Activated CD8-positive, alpha-beta memory T cell treated with anti-CD3 and anti-CD28 coated beads, Interleukin-2, amount 50 U/mL, for 24 hours (primary cell): ENCODE measurements around the gene MBP.
"Not testable (repeated sequence)": the region's sequence is repeated elsewhere in the genome, so short reads cannot be mapped to it uniquely, and the experiment has no call there.

Source experiments
- DNase-seq: peaks from one replicate; pipeline ENCODE4 v3.0.0-alpha.2; 2020; ENCODE audit errors: extremely low read depth

The MBP gene

DNA sequence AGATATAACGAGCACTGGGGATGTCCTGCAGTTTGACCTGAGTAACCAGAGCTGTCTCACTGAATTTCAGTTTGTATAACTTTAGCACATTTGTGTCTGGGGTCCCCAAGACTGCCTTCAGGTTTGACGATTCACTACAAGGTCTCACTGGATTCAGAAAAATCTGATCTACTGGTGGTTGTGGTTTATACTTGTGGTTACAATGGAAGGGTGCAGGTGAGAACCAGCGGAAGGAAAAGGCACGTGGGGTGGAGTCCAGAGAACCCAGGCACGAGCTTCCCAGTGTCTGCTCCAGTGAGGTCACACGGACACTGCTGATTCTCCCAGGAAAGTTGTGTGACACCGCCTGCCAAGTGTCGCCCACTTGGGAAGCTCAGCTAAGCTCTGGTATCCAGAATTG, 184.2 kb downstream of the MBP start:
- no peak for DNase-seq

GRCh38 chr18:76944346-76944745, 188.2 kb downstream of the MBP start:
- not testable (repeated sequence) for DNase-seq

GRCh38 chr18:76943542-76944339, 188.8 kb downstream of the MBP start:
- no peak for DNase-seq

DNA sequence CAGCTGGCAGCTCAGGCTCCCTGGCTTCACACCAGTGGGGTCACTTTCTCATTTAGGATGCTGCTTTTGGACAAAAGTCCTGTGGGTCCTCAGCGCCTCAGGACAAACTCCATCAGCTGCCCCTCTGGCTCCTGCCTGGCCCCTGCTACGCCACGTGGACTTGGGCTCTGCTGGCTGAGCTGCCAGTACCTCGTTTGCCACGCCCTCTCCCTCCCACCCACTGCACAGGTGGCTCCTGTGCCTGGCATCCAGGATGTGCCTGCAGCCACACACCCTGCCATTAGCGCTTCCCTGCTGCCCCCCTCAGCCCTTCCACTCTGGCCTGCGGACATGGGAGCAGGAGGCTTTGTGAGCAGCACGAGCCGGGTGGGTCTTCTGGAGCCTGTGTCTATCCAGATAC, 191.3 kb downstream of the MBP start:
- DNase-seq: no peak

DNA sequence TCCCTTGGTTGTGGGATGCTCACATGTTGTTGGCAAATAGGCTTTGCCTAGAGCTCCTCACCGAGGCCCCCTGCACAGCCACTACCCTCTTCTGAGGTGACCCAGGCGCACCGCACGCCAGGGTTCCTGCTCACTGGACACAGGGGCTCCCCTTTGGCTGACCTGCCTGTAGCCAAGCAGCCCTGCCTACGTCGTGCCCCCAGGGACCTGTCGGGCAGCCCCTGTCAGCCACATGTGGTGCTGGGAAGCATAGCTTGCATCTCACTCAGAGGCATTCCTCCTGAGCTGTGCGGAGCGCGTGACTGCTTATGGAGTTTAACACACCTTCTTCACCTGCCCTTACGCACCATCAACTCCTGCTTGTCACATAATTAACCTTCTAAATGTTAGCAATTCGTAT, 194.0 kb downstream of the MBP start:
- no peak for DNase-seq

GRCh38 chr18:76937597-76937996, 195.0 kb downstream of the MBP start:
- no peak for DNase-seq

DNA sequence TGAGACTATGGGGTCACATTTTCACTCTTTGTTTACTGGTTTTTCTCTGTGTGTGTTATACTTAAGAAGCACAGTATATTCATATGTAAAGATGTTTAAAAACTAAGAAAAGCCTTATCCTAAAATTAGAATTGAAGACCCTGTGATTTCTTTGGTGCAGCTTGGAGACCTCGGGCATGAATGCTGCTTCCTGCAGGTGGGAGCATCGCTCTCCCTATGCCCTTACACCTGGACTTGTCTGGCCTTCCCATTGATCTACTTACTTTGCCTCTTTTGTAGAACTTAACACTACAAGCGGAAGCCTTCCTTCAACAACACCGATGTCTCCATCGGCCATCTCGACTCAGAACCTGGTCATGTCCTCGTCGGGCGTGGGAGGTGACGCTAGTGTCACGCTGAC, 195.7 kb downstream of the MBP start:
- DNase-seq: no peak

DNA sequence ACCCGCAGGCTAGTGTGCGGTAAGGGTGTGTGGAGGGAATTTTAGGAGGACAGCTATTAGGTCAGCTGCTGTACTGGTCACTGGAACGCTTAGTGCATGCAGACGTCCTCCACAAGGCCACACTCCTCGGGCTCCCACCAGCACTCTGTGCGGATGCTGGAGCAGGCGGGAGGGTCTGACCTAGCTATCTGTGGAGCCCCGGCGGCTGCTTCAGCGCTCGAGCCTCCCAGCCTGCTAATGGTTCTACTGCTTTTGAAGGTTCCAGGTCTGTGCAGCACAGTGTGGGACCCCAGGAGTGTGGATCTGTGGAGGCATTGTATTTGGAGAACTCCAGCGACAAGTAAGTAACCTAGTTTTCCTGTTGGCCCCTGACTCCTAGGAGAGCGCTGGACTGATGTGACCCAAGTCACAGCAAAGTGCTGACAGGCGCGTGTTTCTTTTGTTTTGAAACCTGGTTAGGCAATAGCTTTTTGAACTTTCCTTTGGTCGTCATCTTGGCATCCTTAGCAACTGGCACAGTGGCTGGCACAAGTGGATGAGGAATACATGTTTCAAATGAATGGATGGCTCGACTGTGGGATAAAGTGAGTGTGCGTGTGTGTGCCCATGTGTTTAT, 196.8 kb downstream of the MBP start:
- no peak for DNase-seq

GRCh38 chr18:76932026-76932819, 200.4 kb downstream of the MBP start:
- no peak for DNase-seq

DNA sequence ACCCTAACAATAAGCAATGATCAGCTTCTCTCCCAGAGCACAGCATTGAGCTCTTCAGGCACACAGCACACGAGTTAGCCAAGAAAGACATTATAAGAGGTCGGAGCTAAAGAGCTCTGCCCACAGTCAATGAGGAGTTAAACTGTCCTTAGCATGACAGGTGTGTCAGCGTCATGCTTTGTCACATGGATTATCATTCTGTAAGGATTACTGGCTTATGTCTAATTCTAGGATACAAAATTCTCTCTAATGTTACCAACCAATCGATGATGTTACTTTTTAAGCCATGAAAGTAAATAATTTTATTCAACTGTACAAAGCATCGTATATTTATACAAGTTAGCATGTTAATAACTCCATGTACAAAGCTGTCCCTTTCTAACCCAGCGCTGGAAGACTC, 201.4 kb downstream of the MBP start:
- DNase-seq: no peak
